VCaP (cell line): ENCODE data around the gene PARVB.
"Not testable (repeated sequence)": the region's sequence is repeated elsewhere in the genome, so short reads cannot be mapped to it uniquely, and the experiment has no call there.

ENCODE experiments used
- H3K27ac ChIP-seq: fragments of 450-650 bp; 2 replicates; pipeline ENCODE4 v1.5.1; 2017
- TF ChIP-seq, protein P1 (sequence below): fragments of 450-650 bp; conservative IDR thresholded peaks from 2 replicates; pipeline ENCODE4 v1.5.1; 2017; ENCODE audit warnings: mild to moderate bottlenecking, moderate library complexity

Gene PARVB

DNA sequence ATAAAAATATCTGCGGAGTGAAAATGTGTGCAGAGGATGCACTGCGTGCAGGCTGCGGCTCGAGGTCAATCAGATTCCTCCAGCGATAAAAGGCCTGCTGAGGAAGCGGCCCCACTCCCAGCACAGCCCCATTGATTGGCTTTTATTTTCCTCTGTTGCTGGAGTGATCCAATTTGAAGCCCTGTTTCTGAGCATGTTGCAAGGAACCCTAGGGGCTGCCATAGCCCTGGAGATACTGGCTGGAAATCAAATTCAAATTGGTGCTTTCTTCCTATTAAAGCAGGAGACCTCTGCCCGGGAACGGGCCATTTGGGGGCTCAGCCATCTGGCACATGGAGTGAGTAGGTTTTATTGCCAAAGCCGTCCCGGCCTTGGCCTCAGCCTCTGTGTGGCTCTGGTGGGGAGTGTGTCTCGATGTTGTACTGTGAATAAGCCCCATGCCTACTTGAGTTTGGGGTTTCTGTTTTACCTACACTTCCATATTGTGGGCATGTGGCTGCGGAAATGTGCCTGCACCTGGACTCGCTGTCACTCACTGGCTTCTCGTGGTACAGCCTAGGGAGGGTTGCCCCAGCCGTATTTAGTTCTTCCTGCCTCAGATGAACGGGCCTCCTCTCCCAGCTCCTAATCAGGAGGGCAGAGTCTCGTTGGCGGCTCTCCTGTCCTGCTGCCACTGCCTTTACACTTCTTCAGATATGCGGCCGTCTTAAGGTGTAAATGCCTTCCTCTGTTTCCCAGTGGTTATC is 25.6 kb downstream of the PARVB start:
- no peak overlapping the region for H3K27ac ChIP-seq
- TF ChIP-seq, protein P1, sequence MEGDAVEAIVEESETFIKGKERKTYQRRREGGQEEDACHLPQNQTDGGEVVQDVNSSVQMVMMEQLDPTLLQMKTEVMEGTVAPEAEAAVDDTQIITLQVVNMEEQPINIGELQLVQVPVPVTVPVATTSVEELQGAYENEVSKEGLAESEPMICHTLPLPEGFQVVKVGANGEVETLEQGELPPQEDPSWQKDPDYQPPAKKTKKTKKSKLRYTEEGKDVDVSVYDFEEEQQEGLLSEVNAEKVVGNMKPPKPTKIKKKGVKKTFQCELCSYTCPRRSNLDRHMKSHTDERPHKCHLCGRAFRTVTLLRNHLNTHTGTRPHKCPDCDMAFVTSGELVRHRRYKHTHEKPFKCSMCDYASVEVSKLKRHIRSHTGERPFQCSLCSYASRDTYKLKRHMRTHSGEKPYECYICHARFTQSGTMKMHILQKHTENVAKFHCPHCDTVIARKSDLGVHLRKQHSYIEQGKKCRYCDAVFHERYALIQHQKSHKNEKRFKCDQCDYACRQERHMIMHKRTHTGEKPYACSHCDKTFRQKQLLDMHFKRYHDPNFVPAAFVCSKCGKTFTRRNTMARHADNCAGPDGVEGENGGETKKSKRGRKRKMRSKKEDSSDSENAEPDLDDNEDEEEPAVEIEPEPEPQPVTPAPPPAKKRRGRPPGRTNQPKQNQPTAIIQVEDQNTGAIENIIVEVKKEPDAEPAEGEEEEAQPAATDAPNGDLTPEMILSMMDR, result no peak

DNA sequence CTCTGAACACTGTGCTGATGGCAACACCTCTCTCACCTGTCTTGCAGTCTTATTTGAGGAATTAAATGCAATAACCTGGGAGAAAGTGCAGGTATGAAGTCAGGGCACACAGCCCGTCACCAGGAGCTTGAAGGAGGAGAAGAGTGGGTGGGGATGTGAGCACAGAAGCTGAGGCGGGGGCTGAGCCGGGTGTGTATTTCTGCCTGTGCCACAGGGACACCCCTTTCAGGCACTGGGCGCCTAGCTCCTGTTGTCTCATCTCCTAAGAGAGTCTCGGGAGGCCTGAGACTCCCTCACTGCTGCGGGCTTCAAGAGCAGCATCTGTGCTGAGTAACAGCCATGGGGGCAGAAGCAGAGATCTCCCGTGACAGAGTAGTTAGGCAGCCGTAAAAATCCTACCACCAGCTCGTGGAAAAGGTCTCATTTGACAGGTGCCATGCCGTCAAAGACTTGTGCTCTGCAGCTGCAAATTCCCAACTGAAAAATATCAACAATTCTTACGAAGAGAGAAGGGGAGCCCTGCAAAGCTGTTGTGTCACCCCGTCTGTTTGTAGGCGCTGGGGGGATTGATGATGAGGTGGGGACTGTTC is 26.8 kb downstream of the PARVB start:
- TF ChIP-seq, protein P1, result no peak
- H3K27ac ChIP-seq, result no peak overlapping the region

DNA sequence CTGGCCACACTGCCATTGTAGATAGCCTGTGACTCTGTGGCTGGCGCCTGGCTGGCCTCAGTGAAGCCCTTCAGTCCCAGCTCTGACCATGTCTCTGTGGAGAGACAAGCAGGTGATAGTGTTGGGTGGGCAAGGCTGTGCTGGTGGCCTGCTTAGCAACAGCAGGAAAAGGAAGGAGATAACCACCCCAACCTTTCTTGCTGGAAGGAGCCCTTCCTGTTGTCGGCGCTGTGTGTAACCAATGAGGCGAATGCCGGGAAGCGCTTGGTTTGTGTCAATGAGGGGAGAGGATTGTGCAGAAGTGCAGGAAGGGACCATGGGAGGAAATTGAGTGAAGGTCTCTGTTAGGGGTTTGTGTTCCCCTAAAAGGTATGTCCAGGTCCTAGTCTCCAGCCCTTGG is 27.3 kb downstream of the PARVB start:
- TF ChIP-seq, protein P1, result no peak
- H3K27ac ChIP-seq, result no peak overlapping the region

DNA sequence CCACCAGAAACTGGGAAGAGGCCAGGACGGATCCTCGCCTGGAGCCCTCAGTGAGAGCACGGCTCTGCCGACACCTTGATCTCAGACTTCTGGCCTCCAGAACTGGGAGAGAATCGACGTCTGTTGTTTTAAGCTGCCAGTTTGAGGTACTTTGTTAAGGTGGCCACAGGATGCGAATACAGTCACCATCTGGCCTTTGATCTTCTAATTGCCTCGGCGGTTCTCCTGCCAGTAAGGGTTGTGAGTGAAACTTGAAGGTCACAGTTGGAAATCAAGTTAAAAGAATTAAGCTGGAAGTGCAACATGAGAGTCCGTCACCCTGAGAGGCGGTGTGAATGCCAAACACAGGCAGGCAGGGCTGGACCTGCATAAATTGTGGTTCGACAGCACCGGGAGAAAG is 27.9 kb downstream of the PARVB start:
- TF ChIP-seq, protein P1, result no peak
- H3K27ac ChIP-seq, result no peak overlapping the region

DNA sequence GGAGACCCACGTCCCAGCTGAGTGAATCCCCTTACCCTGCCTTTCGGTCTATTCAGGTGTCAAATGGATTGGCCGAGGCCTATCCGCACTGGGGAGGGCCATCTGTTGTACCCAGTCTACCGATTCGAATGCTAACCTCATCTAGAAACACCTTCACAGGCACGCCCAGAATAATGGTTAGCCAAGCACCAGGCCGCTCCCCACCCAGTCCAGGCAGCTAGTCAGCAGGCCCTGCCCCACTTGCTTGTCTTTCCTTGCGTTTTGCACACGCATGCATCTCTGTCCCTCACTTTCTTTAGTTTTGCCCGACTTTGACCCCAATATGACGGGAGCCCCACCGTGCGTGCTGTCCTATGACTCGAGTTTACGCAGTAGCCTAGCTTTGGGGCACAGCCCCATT is 31.7 kb downstream of the PARVB start:
- TF ChIP-seq, protein P1, result no peak
- H3K27ac ChIP-seq, result no peak overlapping the region

DNA sequence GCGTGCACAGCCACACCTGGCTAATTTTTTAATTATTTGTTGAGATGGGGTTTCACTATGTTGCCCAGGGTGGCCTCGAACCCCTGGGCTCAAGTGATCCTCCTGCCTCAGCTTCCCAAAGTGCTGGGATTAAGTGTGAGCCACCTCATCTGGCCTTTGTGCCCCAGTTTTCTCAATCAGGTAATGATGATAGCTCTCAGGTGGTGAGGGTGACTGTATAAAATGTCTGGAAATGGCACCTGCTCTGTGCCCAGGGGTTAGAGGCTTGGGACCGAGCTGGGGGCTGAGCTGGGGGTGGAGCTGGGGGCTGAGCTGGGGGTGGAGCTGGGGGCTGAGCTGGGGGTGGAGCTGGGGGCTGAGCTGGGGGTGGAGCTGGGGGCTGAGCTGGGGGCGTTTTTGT is 32.5 kb downstream of the PARVB start:
- H3K27ac ChIP-seq, result not testable (repeated sequence)

DNA sequence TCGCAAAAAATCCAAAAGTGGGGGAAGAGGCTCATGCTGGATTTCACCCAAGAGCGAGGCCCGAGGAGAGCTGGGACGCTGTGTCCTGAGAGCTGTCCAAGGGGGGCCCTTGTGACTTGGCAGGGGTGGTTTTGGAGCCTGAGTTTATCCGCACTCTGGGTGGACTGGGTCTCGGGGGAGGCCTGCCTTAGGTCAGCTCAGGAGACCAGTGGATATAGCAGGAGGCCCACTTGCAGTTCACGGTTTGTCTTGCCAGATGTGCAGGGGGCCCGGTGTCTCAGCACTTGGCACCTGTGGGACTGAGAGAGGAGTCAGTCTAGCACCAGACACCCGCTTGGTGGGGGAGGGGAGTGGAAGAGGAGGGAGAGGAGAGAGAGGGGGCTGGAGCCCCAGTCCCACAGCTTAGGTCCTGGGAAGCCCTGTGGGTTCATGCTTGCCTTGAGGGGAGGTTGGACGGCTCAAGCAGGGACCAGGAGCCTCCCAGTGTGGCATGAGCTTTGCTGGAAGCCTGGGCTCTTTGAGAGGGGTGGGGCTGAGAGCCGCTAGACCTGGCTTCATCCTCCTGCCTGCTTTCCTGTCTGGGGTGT is 33.4 kb downstream of the PARVB start:
- TF ChIP-seq, protein P1, result no peak
- no peak overlapping the region for H3K27ac ChIP-seq
